ENCODE measurements around the gene GALNT18.

DNA sequence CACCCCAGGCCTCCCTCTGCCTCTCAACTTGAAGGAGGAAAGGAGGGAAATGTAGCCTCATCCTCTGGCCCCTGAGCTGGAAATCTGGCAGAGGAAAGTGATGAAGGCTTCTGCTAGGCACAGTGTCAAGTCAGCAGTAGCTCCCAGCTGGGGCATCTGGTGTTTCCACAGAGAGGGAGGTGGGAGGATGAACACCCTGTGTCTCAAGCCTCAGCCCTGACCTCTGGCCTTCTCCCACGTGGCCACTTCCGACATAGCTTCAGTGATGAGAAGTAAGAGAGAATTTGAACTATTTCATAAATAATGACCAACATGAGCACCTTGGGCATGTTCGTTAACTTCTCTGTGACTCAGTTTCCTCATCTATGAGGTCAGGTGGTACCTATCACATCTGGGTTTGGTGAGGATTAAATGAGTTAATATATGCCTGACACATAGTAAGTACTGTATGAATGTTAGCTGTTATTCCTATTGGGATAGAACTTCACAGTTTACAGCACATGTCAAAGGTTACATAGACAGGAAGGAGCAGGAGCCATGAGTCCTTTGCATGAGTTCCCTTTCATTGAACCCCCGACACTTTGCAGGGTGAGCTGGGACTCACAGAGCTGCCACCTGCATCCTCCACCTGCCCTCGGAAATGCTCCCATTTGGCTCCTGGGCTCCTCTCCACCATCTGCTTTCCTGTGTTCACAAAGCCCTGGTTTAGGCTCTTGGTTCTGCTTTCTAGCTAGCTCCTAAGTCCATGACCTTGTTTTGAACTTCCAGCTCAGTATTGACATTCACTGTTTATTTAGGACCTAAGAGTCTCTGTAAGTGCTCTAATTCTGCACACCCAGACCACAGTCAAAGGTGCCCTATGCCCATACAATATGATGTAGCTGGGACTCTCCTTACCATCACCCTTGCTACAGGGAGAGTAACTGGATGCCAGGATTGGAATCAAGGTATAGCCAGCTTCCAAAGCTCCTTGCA lies 330.5 kb downstream of the GALNT18 start:
- no peak for TF ChIP-seq POLR2A (IDR thresholded peaks at IDR 0.05)
- TF ChIP-seq, protein P1, sequence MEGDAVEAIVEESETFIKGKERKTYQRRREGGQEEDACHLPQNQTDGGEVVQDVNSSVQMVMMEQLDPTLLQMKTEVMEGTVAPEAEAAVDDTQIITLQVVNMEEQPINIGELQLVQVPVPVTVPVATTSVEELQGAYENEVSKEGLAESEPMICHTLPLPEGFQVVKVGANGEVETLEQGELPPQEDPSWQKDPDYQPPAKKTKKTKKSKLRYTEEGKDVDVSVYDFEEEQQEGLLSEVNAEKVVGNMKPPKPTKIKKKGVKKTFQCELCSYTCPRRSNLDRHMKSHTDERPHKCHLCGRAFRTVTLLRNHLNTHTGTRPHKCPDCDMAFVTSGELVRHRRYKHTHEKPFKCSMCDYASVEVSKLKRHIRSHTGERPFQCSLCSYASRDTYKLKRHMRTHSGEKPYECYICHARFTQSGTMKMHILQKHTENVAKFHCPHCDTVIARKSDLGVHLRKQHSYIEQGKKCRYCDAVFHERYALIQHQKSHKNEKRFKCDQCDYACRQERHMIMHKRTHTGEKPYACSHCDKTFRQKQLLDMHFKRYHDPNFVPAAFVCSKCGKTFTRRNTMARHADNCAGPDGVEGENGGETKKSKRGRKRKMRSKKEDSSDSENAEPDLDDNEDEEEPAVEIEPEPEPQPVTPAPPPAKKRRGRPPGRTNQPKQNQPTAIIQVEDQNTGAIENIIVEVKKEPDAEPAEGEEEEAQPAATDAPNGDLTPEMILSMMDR (IDR thresholded peaks at IDR 0.05) = no peak

Measured in breast epithelium (tissue), 3 donors.